Stimulated activated CD4-positive, alpha-beta T cell treated with anti-CD3 and anti-CD28 coated beads, Interleukin-12 subunit alpha, Interleukin-12 subunit beta, amount 100 ng/mL, for 24 hours (primary cell): Measurements from ENCODE around the gene PRR30.
"Not testable (repeated sequence)": the region's sequence is repeated elsewhere in the genome, so short reads cannot be mapped to it uniquely, and the experiment has no call there.

Experiments
- DNase-seq, 2 experiments: peaks; one replicate each; pipeline ENCODE4 v3.0.0-alpha.2; 2020; ENCODE audit warnings: low read depth in 2 of 2

Gene PRR30

GRCh38 chr2:27139310-27139709 is at the start of gene PRR30:
TSS of gene PRR30 (minus strand) at chr2:27139410. CDS start at chr2:27138329, 1,081 bp downstream.
- no peak for DNase-seq

GRCh38 chr2:27186613-27187345 is 47.6 kb upstream of the PRR30 start:
- no peak for DNase-seq

GRCh38 chr2:27185331-27186026 is 46.3 kb upstream of the PRR30 start:
- DNase-seq = no peak

GRCh38 chr2:27184115-27184514 is 44.9 kb upstream of the PRR30 start:
- DNase-seq = no peak

GRCh38 chr2:27182346-27182745 is 43.1 kb upstream of the PRR30 start:
- no peak for DNase-seq

GRCh38 chr2:27179344-27180000 is 40.3 kb upstream of the PRR30 start:
- DNase-seq = no peak

- DNase-seq = no peak
These were observed 39.3 kb upstream of the PRR30 start for GRCh38 chr2:27178469-27178868.

GRCh38 chr2:27177441-27178351 is 38.5 kb upstream of the PRR30 start:
- no peak for DNase-seq

- not testable (repeated sequence) for DNase-seq
These were observed 36.6 kb upstream of the PRR30 start for GRCh38 chr2:27175781-27176180.

GRCh38 chr2:27175330-27175729 is 36.1 kb upstream of the PRR30 start:
- DNase-seq = no peak

- DNase-seq = no peak
These were observed 35.4 kb upstream of the PRR30 start for GRCh38 chr2:27174638-27175037.

GRCh38 chr2:27171351-27171848 is 32.2 kb upstream of the PRR30 start:
- no peak for DNase-seq

GRCh38 chr2:27170581-27171337 is 31.5 kb upstream of the PRR30 start:
- DNase-seq = no peak

GRCh38 chr2:27164960-27165763 is 26.0 kb upstream of the PRR30 start:
- no peak for DNase-seq

- DNase-seq = no peak
These were observed 23.2 kb upstream of the PRR30 start for GRCh38 chr2:27162151-27163121.

GRCh38 chr2:27160191-27160590 is 21.0 kb upstream of the PRR30 start:
- DNase-seq = no peak

- DNase-seq = no peak
These were observed 20.1 kb upstream of the PRR30 start for GRCh38 chr2:27159271-27159670.

GRCh38 chr2:27158468-27158867 is 19.3 kb upstream of the PRR30 start:
- DNase-seq = no peak

GRCh38 chr2:27155069-27155520 is 15.9 kb upstream of the PRR30 start:
- no peak for DNase-seq
